HTERT RPE-1 (cell line): ENCODE measurements around the gene PTH2R.

Experiments used
- in situ Hi-C: fragments of 300-500 bp; cut with MboI; formaldehyde crosslinking; loops from 4 replicates; pipeline ENCODE4 v1.14.3; 2020; ENCODE audit warnings: low sequenced_read_pairs

The PTH2R gene

DNA sequence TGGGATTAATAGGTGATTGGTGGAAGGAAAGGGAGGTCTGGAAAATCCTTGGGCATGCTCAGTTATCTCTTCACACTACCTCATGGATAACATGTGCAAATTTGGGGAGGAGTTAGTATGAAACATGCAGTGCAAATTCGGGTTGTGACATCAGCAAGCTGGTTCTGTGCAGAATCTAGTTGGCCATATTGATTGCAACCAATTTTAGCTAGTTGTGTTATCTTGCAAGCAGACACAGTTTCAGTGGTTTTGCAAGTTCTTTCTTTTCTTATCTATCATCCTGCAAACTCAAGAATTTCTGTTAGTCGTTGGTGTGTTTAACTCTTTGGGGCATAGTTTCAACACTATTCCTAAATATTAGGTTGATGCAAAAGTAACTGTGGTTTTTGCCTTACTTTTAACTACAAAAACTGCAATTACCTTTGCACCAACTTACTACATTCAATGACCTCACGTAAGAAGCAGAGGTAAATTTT is 135.4 kb downstream of the PTH2R start:
- in situ Hi-C loops, result no loop called here

DNA sequence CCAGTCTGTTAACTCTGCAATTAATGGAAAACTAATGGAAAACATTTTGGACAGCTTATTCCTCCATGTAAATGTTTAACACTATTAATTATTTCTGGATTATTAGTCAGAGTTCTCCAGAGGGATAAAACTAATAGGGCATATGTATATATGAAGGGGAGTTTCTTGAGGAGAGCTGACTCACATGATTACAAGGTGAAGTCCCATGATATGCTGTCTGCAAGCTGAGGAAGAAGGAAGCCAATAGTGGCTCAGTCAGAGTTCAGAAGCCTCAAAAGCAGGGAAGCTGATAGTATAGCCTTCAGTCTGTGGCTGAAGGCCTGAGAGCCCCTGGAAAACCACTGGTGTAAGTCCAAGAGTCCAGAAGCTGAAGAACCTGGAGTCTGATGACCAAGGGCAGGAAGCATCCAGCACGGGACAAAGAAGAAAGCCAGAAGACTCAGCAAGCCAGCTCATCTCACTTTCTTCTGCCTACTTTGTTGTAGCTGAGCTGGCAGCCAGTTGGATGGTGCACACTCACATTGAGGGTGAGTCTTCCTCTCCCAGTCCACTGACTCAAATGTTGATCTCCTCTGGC is 136.0 kb downstream of the PTH2R start:
- in situ Hi-C loops, result no loop called here
